Activated T-cell treated with anti-CD3 and anti-CD28 coated beads for 48 hours (primary cell): ENCODE data around the gene NANOG.
"Not testable (repeated sequence)": the region's sequence is repeated elsewhere in the genome, so short reads cannot be mapped to it uniquely, and the experiment has no call there.

Experiments
- DNase-seq: peaks from one replicate; pipeline ENCODE4 v3.0.0-alpha.2; 2020; ENCODE audit warnings: low read depth

NANOG gene

DNA sequence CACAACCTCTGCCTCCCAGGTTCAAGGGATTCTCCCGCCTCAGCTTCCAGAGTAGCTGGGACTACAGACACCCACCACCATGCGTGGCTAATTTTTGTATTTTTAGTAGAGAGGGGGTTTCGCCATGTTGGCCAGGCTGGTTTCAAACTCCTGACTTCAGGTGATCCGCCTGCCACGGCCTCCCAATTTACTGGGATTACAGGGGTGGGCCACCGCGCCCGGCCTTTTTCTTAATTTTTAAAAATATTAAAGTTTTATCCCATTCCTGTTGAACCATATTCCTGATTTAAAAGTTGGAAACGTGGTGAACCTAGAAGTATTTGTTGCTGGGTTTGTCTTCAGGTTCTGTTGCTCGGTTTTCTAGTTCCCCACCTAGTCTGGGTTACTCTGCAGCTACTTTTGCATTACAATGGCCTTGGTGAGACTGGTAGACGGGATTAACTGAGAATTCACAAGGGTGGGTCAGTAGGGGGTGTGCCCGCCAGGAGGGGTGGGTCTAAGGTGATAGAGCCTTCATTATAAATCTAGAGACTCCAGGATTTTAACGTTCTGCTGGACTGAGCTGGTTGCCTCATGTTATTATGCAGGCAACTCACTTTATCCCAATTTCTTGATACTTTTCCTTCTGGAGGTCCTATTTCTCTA, at the start of gene NANOG:
NANOG (plus strand) TSS at position 519 of the 645 bp plus-strand sequence. CDS start 213 bp downstream, outside the sequence.
- not testable (repeated sequence) for DNase-seq

DNA sequence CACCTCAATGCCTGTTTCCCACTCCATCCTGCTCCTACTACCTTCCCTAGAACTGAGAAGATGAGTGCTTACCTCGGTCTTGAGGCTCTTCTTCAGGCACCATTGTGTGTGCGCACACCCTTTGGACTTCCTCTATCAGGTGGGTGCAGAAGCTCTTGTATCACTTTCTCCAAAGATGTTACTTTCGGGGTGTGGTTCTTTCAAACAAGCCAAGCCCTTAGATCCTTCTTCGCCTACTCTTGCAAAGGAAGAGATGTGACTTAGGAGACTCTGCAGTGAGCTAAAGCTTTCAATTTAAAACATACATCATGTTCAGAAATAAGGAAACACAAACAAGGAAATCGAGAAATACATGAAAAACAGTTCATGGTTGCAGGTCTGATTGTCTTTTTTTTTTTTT, 42.0 kb upstream of the NANOG start, which contains the start of gene CLEC4C:
CLEC4C (minus strand) TSS at position 130 of the 400 bp plus-strand sequence; CDS start at position 103, 27 bp downstream.
- no peak for DNase-seq

DNA sequence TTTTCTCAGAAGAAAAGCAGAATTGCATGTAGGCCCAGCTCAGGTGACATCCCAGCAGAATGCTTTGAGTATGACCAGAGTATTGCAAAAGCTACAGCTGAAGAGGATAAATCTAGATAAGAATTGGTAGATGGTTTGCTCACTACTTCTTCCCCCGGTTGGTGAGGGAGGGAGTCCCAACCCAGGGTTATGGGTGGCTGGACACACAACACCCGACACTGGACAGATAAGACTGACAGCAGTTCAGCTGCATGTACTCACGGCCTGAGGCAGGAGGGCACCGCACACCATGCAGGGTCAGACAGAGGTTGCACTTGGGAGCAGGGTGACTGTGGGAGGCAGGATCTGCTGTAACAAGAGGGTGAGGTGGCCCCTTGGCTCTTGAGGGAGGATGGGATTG, 40.4 kb upstream of the NANOG start:
- no peak for DNase-seq

DNA sequence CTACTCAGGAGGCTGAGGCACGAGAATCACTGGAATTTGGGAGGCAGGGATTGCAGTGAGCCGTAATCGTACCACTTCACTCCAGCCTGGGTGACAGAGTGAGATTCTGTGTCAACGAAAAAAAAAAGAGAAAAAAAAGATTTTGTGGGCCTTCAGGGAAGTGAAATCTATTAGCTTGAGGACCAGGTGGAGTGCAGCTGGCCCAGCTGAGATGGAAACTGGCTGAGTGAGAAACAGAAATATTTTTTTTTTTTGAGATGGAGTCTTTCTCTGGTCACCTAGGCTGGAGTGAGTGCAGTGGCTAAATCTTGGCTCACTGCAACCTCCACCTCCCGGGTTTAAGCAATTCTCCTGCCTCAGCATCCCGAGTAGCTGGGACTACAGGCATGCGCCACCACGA, 39.8 kb upstream of the NANOG start:
- DNase-seq: no peak

DNA sequence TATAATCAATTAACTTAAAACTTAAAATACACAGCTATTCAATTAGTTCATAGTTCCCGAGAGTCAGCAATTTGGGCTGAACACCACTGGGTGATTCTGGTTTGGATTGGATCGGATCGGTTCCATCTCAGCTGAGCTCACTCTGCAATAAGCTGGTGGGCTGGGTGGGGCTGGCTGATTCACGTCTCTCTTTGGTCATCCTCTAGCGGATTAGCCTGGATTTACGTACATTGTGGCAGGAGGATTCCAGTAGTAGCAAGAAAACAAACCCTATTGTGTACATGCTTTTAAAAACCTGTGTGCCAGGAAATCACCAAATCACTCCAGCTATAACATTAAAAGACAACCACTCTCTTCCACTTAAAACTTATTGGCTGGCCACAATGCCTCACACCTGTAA, 38.9 kb upstream of the NANOG start:
- no peak for DNase-seq

DNA sequence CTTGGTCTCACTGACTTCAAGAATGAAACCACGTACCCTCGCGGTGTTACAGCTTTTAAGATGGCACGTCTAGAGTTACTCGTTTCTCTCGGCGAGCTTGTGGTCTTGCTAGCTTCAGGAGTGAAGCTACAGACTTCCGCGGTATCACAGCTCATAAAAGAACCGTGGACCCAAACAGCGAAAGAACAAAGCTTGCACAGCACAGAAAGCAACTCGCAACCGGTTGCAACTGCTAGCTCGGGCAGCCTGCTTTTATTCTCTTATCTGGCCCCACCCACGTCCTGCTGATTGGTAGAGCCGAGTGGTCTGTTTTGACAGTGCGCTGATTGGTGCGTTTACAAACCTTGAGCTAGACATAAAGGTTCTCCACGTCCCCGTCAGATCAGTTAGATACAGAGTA, 37.8 kb upstream of the NANOG start:
- no peak for DNase-seq

DNA sequence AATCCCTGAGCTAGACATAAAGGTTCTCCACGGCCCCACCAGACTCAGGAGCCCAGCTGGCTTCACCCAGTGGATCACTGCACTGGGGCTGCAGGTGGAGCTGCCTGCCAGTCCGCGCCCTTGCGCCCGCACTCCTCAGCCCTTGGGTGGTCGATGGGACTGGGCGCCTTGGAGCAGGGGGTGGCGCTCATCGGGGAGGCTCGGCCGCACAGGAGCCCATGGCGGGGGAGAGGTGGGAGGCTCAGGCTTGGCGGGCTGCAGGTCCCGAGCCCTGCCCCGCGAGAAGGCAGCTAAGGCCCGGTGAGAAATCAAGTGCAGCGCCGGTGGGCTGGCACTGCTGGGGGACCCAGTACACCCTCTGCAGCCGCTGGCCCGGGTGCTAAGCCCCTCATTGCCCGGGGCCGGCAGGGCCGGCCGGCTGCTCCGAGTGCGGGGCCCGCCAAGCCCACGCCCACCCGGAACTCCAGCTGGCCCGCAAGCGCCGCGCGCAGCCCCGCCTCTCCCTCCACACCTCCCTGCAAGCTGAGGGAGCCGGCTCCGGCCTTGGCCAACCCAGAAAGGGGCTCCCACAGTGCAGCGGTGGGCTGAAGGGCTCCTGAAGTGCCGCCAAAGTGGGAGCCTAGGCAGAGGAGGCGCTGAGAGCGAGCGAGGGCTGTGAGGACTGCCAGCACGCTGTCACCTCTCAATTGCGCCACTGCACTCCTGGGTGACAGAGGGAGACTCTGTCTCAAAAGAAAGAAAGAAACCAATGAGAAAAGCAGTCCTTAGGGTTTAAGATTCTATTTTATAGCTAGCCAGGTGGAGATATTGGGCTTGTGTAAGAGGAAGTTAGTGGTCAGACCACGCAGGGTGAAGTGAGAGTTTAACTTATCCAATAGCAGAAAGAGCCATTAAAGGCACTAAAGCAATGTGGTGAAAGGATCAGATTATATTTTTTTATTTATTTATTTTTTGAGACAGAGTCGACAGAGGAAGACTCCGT, 37.0 kb upstream of the NANOG start:
- not testable (repeated sequence) for DNase-seq

DNA sequence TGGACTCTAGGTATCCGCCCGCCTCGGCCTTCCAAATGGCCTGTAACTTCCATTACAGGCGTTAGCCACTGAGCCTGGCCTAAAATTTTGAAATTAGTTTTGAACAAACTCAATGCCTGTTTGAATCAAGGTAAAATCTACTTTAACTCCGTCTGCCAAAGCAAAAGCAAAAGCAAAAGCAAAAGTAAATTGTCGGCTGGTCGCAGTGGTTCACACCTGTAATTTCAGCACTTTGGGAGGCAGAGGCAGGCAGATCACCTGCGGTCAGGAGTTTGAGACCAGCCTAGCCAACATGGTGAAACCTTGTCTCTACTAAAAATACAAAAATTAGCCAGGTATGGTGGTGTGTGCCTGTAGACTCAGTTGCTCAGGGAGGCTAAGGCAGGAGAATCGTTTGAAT, 33.5 kb upstream of the NANOG start:
- DNase-seq: not testable (repeated sequence)

DNA sequence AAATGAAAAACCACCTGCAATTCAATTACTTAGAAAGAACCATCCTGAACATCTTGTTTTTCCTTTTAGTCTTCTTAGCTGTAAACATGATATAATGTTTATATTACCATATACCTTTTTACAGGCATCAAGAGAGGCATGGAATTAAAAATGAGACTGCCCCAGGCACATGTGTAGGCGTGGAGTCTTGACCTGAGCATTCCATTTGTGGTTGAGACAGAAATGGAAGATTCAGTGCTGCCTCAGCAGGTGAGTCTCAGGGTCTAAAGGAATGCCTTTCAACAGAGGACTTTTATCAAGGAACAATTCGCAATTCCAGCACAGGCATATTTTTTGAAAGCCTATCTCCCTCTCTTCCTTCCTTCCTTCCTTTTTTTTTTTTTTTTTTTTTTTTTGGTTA, 32.2 kb upstream of the NANOG start:
- DNase-seq: no peak

DNA sequence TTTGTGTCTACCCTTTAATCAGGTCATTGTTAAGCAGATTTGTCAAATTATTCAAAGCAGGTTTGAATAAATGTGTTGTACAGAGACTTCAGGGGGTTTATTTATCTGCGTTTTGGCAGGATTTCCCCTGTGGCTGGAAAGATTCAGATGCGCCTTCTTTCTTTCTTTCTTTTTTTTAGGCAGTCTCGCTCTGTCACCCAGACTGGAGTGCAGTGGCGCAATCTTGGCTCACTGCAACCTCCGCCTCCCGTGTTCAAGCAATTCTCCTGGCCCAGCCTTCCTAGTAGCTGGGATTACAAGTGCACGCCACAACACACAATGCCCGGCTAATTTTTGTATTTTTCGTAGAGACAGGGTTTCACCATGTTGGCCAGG, 30.4 kb upstream of the NANOG start:
- DNase-seq: no peak

DNA sequence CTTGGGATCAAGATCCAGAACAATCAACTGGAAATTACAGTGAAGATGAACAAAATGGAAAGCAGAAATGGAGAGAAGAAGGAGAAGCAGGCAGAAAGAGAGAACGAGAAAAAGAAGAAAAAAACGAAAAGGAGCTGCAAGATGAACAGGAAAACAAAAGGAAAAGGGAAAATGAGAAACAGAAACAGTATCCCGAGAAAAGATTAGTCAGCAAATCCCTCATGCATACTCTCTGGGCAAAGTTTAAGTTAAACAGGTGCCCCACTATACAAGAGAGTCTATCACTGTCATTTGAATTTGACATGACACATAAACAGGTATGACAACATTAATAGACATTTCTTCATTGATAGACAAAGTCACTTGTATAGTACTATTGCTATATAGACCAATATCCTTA, 19.2 kb upstream of the NANOG start:
- DNase-seq: no peak

DNA sequence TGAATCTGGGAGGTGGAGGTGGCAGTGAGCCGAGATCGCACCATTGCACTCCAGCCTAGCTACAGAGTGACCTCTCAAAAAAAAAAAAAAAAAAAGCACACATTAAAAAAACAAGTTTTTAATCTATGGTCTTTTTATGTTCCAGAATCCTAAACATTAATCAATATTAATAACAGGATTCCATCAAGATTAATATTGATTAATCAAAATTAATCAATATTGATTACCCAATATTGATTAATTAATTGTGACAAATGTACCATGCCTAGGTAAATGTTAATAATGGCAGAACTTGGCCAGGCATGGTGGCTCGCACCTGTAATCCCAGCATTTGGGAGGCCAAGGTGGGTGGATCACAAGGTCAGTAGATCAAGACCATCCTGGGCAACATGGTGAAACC, 7.9 kb upstream of the NANOG start:
- DNase-seq: no peak

DNA sequence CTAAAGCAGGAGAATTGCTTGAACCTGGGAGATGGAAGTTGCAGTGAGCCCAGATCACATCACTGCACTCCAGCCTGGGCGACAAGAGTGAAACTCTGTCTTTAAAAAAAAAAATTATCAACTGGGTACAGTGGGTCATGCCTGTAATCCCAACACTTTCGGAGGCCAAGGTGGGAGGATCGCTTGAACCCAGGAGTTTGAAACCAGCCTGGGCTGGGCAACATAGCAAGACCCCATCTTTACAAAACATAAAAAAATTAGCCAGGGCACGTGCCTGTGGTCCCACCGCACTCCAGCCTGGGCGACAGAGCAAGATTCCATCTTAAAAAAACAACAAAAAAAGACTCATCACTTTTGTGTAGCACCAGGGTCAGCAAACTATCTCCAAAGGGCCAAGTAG, 7.1 kb upstream of the NANOG start:
- DNase-seq: no peak

DNA sequence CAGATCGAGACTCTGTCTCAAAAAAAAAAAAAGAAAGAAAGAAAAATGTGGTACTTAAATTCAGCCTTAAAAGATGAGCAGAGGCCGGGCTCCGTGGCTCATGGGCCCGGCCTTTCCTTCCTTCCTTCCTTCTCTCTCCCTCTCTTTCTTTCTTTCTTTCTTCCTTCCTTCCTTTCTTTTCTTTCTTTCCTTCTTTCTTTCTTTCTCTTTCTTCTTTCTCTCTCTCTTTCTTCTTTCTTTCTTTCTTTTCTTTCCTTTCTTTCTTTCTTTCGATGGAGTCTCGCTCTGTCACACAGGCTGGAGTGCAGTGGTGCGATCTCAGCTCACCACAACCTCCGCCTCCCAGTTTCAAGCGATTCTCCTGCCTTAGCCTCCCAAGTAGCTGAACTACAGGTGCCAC, 5.8 kb upstream of the NANOG start:
- not testable (repeated sequence) for DNase-seq

DNA sequence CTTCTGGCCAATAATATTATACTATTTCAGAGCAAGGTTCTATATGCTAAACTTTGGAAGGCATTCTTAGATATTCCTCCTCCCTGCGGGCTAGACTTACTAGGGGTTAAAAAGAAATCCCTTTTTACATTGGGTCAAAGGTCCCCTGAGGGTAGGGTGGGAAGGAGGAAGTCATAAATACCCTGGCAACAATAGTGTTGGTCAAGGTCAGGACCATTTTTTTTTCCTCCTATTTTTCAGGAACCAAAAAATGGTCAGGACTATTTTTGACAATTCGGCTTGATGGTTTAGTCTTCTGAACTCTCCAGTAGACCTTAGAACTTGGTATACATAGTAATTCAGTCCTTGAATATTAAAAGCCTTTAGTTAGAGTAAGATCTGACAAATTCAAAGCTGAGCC, 4.5 kb upstream of the NANOG start:
- no peak for DNase-seq

DNA sequence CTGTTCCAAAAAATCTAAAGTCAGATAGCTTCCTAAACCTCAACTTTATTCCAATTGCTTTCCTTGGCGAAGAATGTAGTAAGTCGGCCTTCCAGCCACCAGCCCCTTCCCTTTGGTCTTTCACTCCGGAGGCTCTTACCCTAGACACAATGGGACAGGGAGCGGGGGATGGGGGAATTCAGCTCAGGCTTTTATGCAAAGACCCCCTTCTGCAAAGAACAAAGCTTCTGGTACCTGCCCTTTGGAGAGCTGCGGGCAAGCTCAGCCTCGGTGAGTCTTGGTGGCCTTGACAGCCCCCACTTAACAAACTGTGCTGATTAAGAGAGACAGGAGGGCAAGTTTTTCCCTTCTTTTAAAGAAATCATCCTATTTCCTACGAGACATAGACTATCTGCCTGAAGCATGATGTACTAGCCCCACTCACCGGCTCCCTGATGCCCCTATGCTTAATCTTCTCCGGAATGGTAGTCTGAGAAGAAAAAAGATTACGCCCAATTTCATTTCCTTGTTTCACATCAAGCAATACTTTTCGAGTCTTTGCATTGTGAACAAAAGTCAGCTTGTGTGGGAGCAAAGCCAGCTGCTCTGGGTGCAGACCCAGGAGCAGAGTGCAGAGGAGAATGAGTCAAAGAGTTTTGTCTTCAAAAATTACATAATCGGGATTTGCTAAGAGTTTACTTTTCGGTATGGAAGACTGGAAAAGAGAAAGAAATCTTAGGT, 1.5 kb upstream of the NANOG start:
- no peak for DNase-seq

DNA sequence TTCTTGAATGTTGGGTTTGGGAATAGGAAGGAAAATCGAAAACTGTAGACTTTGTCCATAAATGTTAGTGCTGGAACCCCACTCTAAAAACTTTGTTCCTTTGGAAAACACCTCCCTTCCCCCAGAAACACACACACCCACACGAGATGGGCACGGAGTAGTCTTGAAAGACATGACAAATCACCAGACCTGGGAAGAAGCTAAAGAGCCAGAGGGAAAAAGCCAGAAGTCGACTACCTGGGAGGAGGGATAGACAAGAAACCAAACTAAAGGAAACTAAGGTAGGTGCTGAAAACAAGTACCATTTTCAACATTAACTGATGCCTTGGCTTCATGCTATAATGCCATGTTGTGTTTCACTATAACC, 925 bp upstream of the NANOG start:
- DNase-seq: no peak

DNA sequence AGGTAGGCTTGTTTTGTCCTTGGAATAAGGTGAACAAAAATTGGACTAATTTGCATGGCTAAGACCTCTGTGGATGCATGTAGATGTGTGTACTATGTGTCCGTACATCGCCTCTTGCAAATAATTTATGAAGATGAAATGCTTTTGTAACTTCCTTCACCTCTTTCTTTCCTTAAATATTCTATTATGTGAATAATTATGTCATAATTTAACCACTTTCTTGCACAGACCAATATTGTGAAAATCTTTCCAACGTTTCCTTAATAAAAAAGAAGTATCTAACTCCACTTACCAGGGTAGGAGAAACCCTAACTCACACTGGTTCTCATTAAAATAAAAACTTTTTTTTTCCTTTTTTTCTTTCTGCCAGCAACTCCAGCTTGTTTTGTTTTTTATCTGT, 4.0 kb downstream of the NANOG start:
- no peak for DNase-seq

DNA sequence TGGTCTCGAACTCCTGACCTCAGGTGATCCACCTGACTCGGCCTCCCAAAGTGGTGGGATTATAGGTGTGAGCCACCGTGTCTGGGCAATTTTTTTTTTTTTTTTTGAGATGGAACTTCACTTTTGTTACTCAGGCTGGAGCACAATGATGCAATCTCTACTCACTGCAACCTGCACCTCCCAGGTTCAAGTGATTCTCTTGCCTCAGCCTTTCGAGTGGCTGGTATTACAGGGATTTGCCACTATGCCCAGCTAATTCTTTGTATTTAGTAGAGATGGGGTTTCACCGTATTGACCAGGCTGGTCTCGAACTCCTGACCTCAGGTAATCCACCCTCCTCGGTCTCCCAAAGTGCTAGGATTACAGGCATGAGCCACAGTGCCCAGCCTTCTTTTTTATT, 8.1 kb downstream of the NANOG start:
- not testable (repeated sequence) for DNase-seq

DNA sequence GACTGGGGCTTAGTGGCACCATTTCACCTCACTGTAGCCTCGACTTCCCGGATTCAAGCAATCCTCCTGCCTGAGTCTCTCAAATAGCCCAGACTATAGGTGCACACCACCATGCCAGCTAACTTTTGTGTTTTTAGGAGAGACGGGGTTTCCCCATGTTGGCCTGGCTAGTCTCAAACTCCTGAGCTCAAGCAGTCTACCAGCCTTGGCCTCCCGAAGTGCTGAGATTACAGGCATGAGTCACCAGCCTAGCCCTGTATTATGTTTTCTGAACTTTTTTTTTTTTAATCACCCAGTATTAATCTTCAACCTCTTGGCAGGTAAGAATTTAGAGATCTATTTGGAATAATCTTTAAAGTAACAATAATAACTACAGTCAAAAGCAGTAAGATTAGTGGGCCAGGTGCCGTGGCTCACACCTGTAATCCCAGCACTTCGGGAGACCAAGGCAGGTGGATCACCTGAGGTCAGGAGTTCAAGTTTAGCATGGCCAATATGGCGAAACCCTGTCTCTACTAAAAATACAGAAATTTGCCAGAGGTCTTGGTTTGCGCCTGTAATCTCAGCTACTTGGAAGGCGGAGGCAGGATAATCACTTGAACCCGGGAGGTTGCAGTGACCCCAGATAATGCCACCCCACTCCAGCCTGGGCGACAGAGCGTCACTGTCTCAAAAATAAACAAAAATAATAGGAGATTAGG, 8.6 kb downstream of the NANOG start:
- DNase-seq: no peak

DNA sequence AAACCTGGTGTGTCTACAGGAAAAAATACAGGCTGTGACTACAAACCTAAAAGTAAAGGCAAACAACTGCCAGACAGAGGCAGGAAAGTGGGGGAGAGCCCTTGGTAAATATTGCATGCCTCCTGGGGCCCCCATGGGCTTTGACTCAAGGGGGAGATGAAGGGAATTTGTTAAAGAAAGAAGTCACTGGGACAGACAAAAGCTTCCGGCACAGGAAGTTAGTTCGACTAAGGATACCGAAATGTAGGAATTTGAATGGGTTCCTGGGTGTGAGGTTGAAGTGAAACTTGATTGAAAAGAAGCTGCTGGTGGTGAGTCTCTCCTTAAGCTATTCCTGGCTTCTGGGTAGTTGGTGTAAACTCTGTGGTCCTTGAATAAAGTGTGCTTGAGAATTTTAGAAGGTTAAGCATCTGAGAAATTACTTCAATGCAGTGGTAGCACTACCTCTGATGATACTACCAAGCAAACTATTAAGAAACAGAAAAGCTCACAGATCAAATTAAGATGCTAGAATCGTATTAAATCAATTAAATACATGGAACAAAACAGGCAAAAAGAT, 9.6 kb downstream of the NANOG start:
- not testable (repeated sequence) for DNase-seq

DNA sequence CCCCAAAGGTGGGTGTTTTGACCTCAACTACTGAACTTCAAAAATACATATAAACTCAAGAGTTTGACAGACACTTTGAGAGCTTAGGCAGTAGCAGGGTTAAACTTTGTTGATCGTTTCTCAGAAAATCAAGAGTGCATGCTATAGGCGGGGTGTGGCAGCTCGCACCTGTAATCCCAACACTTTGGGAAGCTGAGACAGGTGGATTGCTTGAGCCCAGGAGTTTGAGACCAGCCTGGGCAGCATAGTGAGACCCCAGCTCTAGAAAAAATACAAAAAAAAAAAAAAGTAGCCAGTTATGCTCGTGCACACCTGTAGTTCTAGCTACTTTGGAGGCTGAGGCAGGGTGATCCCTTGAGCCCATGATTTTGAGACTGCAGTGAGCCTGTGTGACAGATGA, 12.3 kb downstream of the NANOG start:
- DNase-seq: no peak
